H9 (cell line): ENCODE measurements around the gene PLCXD3. TPM values are rescaled to one million over a fixed set of nuclear protein-coding genes. Genes with fewer than 3 reads are reported as not detected.

ENCODE experiments used
- DNase-seq: peaks from one replicate; pipeline ENCODE4 v3.0.0-alpha.2; 2017
- H2AFZ ChIP-seq: one replicate; pipeline ENCODE4 v1.6.1; 2013; ENCODE audit warnings: mild to moderate bottlenecking, low read length, control low read depth, moderate library complexity
- H2AK5ac ChIP-seq: 2 replicates; pipeline ENCODE4 v1.6.1; 2013; ENCODE audit warnings: low read length, control low read depth, mixed read lengths; ENCODE audit not compliant: insufficient read length
- H2BK120ac ChIP-seq: one replicate; pipeline ENCODE4 v1.6.1; 2013; ENCODE audit warnings: low read depth, mild to moderate bottlenecking, low read length, control low read depth, inconsistent platforms; ENCODE audit not compliant: poor library complexity, severe bottlenecking
- H2BK12ac ChIP-seq: 2 replicates; pipeline ENCODE4 v1.6.1; 2013; ENCODE audit warnings: low read length, control low read depth, mixed read lengths, low read depth; ENCODE audit not compliant: insufficient read length
- H2BK15ac ChIP-seq: 2 replicates; pipeline ENCODE4 v1.6.1; 2013; ENCODE audit warnings: low read depth, low read length, control low read depth
- H2BK20ac ChIP-seq: one replicate; pipeline ENCODE4 v1.6.1; 2013; ENCODE audit warnings: low read depth, mild to moderate bottlenecking, low read length, control low read depth, inconsistent platforms; ENCODE audit not compliant: poor library complexity, severe bottlenecking
- H2BK5ac ChIP-seq: 2 replicates; pipeline ENCODE4 v1.6.1; 2013; ENCODE audit warnings: low read length, control low read depth, mixed read lengths; ENCODE audit not compliant: insufficient read length
- H3K14ac ChIP-seq: 2 replicates; pipeline ENCODE4 v1.6.1; 2013; ENCODE audit warnings: low read length, control low read depth; ENCODE audit not compliant: insufficient read depth
- H3K18ac ChIP-seq: 2 replicates; pipeline ENCODE4 v1.6.1; 2013; ENCODE audit warnings: low read depth, mild to moderate bottlenecking, mixed read lengths, low read length, control low read depth; ENCODE audit not compliant: insufficient read length
- H3K23ac ChIP-seq: 2 replicates; pipeline ENCODE4 v1.6.1; 2013; ENCODE audit warnings: low read length, control low read depth, mixed read lengths, low read depth; ENCODE audit not compliant: insufficient read length
- H3K23me2 ChIP-seq: 2 replicates; pipeline ENCODE4 v1.6.1; 2013; ENCODE audit warnings: low read depth, mild to moderate bottlenecking, mixed read lengths, low read length, control low read depth; ENCODE audit not compliant: insufficient read length, poor library complexity, severe bottlenecking
- H3K27ac ChIP-seq: 2 replicates; pipeline ENCODE4 v1.5.1; 2013; ENCODE audit warnings: low read length, control low read depth, mixed read lengths, low read depth; ENCODE audit not compliant: insufficient read length
- H3K27me3 ChIP-seq: 2 replicates; pipeline ENCODE4 v1.6.1; 2013; ENCODE audit warnings: low read length, control low read depth, inconsistent platforms; ENCODE audit not compliant: insufficient read depth
- H3K4ac ChIP-seq: 2 replicates; pipeline ENCODE4 v1.6.1; 2013; ENCODE audit warnings: low read depth, mild to moderate bottlenecking, control low read depth, inconsistent platforms, low read length, moderate library complexity
- H3K4me1 ChIP-seq: 2 replicates; pipeline ENCODE4 v1.6.1; 2013; ENCODE audit warnings: low read length, control low read depth, inconsistent platforms; ENCODE audit not compliant: insufficient read depth
- H3K4me2 ChIP-seq: 2 replicates; pipeline ENCODE4 v1.6.1; 2013; ENCODE audit warnings: low read length, control low read depth, mixed read lengths; ENCODE audit not compliant: insufficient read length, insufficient read depth
- H3K56ac ChIP-seq: 2 replicates; pipeline ENCODE4 v1.6.1; 2013; ENCODE audit warnings: low read depth, mild to moderate bottlenecking, mixed read lengths, low read length, control low read depth; ENCODE audit not compliant: insufficient read length
- H3K79me1 ChIP-seq: 2 replicates; pipeline ENCODE4 v1.6.1; 2013; ENCODE audit warnings: low read depth, mild to moderate bottlenecking, moderate library complexity, low read length, control low read depth, inconsistent platforms; ENCODE audit not compliant: insufficient read depth, poor library complexity, severe bottlenecking
- H3K79me2 ChIP-seq: 2 replicates; pipeline ENCODE4 v1.6.1; 2013; ENCODE audit warnings: low read length, control low read depth, inconsistent platforms; ENCODE audit not compliant: insufficient read depth
- H3K9ac ChIP-seq: 2 replicates; pipeline ENCODE4 v1.6.1; 2013; ENCODE audit warnings: low read length, control low read depth, mixed read lengths; ENCODE audit not compliant: insufficient read length; ENCODE audit errors: extremely low read depth
- H3K9me3 ChIP-seq: one replicate; pipeline ENCODE4 v1.6.1; 2013; ENCODE audit warnings: low read depth, low read length, inconsistent platforms; ENCODE audit not compliant: control insufficient read depth
- H3T11ph ChIP-seq: one replicate; pipeline ENCODE4 v1.6.1; 2013; ENCODE audit warnings: mild to moderate bottlenecking, low read length, control low read depth, inconsistent platforms
- H4K20me1 ChIP-seq: one replicate; pipeline ENCODE4 v1.6.1; 2013; ENCODE audit not compliant: control insufficient read depth, insufficient read length, insufficient read depth
- H4K5ac ChIP-seq: 2 replicates; pipeline ENCODE4 v1.6.1; 2013; ENCODE audit warnings: low read depth, mild to moderate bottlenecking, mixed read lengths, low read length, control low read depth; ENCODE audit not compliant: insufficient read length
- H4K8ac ChIP-seq: replicated peaks from 2 replicates; pipeline ENCODE4 v1.6.1; 2013; ENCODE audit warnings: low read length, control low read depth, mixed read lengths, low read depth; ENCODE audit not compliant: insufficient read length
- H4K91ac ChIP-seq: 2 replicates; pipeline ENCODE4 v1.6.1; 2013; ENCODE audit warnings: low read depth, mild to moderate bottlenecking, moderate library complexity, mixed read lengths, low read length, control low read depth; ENCODE audit not compliant: insufficient read length
- H3K27ac Mint-ChIP-seq, 3 experiments: 2 replicates in 2 of 3; 3 replicates in 1 of 3; pipeline ENCODE4 v1.8.0; 2020 to 2021; ENCODE audit warnings: mixed read lengths in 3 of 3, mild to moderate bottlenecking in 1 of 3, moderate library complexity in 1 of 3
- H3K27me3 Mint-ChIP-seq: 2 replicates; pipeline ENCODE4 v1.8.0; 2021; ENCODE audit warnings: low read depth, mild to moderate bottlenecking, moderate library complexity, mixed read lengths
- H3K36me3 Mint-ChIP-seq, 3 experiments: 2 replicates in 2 of 3; 3 replicates in 1 of 3; pipeline ENCODE4 v1.8.0; 2020 to 2021; ENCODE audit warnings: low read depth in 3 of 3, mixed read lengths in 3 of 3; ENCODE audit not compliant: insufficient read depth in 1 of 3
- H3K4me1 Mint-ChIP-seq, 2 experiments: 2 replicates each; pipeline ENCODE4 v1.8.0; 2020; ENCODE audit warnings: mixed read lengths in 2 of 2
- H3K4me3 Mint-ChIP-seq, 2 experiments: 2 replicates in 1 of 2; 3 replicates in 1 of 2; pipeline ENCODE4 v1.8.0; 2020 to 2021; ENCODE audit warnings: mild to moderate bottlenecking in 2 of 2, mixed read lengths in 2 of 2, moderate library complexity in 1 of 2
- H3K9me3 Mint-ChIP-seq, 2 experiments: 2 replicates in 1 of 2; 3 replicates in 1 of 2; pipeline ENCODE4 v1.8.0; 2020; ENCODE audit warnings: mild to moderate bottlenecking in 2 of 2, mixed read lengths in 2 of 2, moderate library complexity in 1 of 2
- WGBS: extraction: QIAGEN DNeasy Blood & Tissue Kit; methylation state at CpG from one replicate; pipeline ENCODE4 v1.1.7; 2013; ENCODE audit warnings: missing lambda C conversion rate, low lambda C conversion rate, mixed read lengths; ENCODE audit not compliant: insufficient read length; ENCODE audit errors: extremely low coverage; 5-methylcytosine and 5-hydroxymethylcytosine counted together
- total RNA-seq: library from RNA; stranded (reverse); gene quantifications from 2 replicates; pipeline ENCODE4 v1.2.1, GENCODE V29; 2021
- TF ChIP-seq, protein P1 (sequence below): fragments of 200-600 bp; sonication (generic); conservative IDR thresholded peaks from 3 replicates; pipeline ENCODE4 v1.8.0; 2021; ENCODE audit warnings: antibody characterized with exemption, mild to moderate bottlenecking

Gene PLCXD3
- total RNA-seq, 1 experiment from 2014 or later = not detected

GRCh38 chr5:41410307-41410706, 100.1 kb downstream of the PLCXD3 start:
- H3K4me1 Mint-ChIP-seq = peaks cover 0 to 3% of the 10 kb centered on the region in 2 experiments; a peak in 1 of 4 replicates
- H3K79me2 ChIP-seq = no peaks in the 10 kb centered on the region

More at GRCh38 chr5:41410307-41410706, 100.1 kb downstream of the PLCXD3 start:
- Histone ChIP-seq H3K18ac (no peak overlapping the region), H3K4ac (no peak overlapping the region), H4K8ac (no peak overlapping the region), H3K27ac (no peak overlapping the region), H3K79me1 (no peaks in the 10 kb centered on the region), H2BK120ac (no peak overlapping the region), H4K20me1 (no peaks in the 10 kb centered on the region), H3K56ac (no peak overlapping the region), H2BK12ac (no peak overlapping the region), H3K4me1 (no peaks in the 10 kb centered on the region), H3K9ac (no peak overlapping the region), H3K14ac (no peak overlapping the region), H2BK15ac (no peak overlapping the region), H4K91ac (no peak overlapping the region), H3T11ph (no peak overlapping the region), H4K5ac (no peak overlapping the region), H2AFZ (no peak overlapping the region), H3K23ac (no peak overlapping the region), H3K27me3 (no peaks in the 10 kb centered on the region), H2BK5ac (no peak overlapping the region), H3K9me3 (no peaks in the 10 kb centered on the region), H3K4me2 (no peak overlapping the region), H2BK20ac (no peak overlapping the region), H2AK5ac (no peak overlapping the region), H3K23me2 (no peaks in the 10 kb centered on the region)
- Mint-ChIP-seq H3K9me3 (no peaks in the 10 kb centered on the region), H3K36me3 (no peaks in the 10 kb centered on the region), H3K4me3 (no peak overlapping the region), H3K27ac (no peak overlapping the region), H3K27me3 (no peaks in the 10 kb centered on the region)
- WGBS = no CpG with 5 or more reads among the region's 9 CpGs
- TF ChIP-seq, protein P1, sequence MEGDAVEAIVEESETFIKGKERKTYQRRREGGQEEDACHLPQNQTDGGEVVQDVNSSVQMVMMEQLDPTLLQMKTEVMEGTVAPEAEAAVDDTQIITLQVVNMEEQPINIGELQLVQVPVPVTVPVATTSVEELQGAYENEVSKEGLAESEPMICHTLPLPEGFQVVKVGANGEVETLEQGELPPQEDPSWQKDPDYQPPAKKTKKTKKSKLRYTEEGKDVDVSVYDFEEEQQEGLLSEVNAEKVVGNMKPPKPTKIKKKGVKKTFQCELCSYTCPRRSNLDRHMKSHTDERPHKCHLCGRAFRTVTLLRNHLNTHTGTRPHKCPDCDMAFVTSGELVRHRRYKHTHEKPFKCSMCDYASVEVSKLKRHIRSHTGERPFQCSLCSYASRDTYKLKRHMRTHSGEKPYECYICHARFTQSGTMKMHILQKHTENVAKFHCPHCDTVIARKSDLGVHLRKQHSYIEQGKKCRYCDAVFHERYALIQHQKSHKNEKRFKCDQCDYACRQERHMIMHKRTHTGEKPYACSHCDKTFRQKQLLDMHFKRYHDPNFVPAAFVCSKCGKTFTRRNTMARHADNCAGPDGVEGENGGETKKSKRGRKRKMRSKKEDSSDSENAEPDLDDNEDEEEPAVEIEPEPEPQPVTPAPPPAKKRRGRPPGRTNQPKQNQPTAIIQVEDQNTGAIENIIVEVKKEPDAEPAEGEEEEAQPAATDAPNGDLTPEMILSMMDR = no peak
- DNase-seq = no peak
